ENCODE data around the gene TEX13B.

Gene TEX13B

DNA sequence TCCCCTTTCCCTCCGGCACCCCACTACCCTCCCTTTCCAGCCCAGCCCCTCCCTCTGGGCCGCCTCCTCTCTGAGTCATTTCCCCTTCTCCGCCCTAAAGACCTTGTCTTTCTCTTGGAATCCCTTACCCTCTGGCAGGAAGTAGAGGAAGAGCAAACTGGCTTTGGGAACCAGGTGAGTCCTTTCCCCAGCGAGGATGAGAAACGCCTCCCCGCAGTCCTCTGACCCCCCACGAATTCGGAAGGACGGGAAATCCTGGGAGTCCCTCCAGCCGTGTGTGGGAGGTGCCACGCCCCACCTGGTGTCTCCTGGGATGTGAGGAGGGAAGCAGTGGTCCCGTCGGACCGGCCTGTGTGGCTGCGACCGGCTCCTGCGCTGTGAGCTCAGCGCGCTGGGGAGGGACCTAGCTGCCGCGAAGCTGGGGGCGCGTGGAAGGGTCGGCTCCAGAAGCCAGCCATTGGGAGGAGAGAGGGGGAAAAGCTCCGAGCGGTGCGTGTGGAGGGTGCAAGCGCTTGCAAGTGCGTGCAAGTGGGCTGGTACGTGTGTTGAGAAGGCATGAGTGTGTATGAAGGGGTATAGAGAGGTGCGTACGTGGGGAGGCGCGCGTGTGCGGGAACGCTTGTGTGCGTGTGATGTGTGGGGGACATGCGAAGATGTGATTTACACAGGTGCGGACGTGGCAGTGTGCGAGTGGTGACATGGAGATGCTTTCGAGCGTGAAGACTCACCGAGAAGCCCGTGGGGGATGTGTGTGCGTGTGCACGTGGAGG lies 46.3 kb downstream of the TEX13B start:
- DNase-seq: no peak

DNA sequence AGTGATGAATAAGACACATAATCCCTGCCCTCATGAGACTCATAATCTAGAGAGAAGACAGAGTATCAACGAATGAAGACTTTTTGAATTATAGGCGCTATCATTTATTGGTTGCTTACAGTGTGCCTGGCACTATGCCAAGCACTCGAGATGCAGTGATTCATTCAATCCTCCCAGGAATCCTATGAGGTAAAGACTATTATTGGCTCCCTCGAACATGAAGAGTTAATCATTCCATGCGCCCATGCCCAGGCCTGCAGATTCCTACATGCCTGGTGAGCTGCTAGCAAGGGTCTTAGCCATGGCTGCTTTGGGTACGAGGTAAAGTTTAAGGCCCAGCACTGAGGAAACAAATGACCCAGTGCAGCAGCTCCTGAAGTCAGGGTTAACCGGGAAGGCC lies 47.0 kb downstream of the TEX13B start:
- peak; percentile 16 for DNase-seq

DNA sequence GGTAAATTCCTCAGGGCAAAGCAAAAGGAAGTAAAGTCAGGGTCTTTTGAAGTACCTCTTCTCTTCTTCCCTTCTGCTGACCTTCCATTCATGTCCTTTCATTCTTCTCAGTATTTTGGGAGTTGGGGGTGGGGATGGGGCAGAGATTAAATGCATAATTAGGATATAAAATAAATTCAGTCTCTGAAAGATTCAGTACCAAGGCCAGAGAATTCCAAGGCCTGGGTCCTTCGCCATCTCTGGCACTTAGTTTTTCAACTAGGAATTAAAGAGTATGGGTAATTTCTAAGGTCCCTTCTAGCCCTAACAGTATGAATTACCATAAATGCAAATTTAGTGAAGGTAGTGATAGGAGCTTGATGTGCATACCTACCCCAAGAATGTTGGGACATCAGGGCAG lies 47.9 kb downstream of the TEX13B start:
- DNase-seq: no peak
